GM19463 (cell line): ENCODE measurements around the gene KRTAP3-1.
"Not testable (repeated sequence)": the region's sequence is repeated elsewhere in the genome, so short reads cannot be mapped to it uniquely, and the experiment has no call there.

Source experiments
- ATAC-seq: cut with Tn5 transposase; IDR thresholded peaks from one replicate; pipeline ENCODE4 v1.9.1; 2021; ENCODE audit warnings: mild to moderate bottlenecking, moderate library complexity; ENCODE audit not compliant: unreplicated experiment

KRTAP3-1 gene

GRCh38 chr17:41008811-41009210 is at the start of gene KRTAP3-1:
Gene KRTAP3-1 (minus strand): TSS chr17:41009128. CDS start chr17:41009074, 54 bp downstream.
- no peak for ATAC-seq

- ATAC-seq = no peak
Observed at GRCh38 chr17:41057547-41057946, 48.6 kb upstream of the KRTAP3-1 start.

GRCh38 chr17:41055130-41055529 is 46.2 kb upstream of the KRTAP3-1 start, which contains the start of gene KRTAP2-2:
Gene KRTAP2-2 (minus strand): TSS chr17:41055230. CDS start chr17:41055211, 19 bp downstream.
- not testable (repeated sequence) for ATAC-seq

- not testable (repeated sequence) for ATAC-seq
Observed at GRCh38 chr17:41054556-41054955, 45.6 kb upstream of the KRTAP3-1 start.

- no peak for ATAC-seq
Observed at GRCh38 chr17:41054025-41054424, 45.1 kb upstream of the KRTAP3-1 start.

- ATAC-seq = no peak
Observed at GRCh38 chr17:41052566-41052965, 43.6 kb upstream of the KRTAP3-1 start.

- no peak for ATAC-seq
Observed at GRCh38 chr17:41049110-41049509, 40.2 kb upstream of the KRTAP3-1 start.

- no peak for ATAC-seq
Observed at GRCh38 chr17:41048441-41048840, 39.5 kb upstream of the KRTAP3-1 start.

- not testable (repeated sequence) for ATAC-seq
Observed at GRCh38 chr17:41046735-41047465, 38.0 kb upstream of the KRTAP3-1 start, which contains the start of gene KRTAP2-1. Gene KRTAP2-1 (minus strand): TSS chr17:41047316. CDS start chr17:41047267, 49 bp downstream.

- ATAC-seq = no peak
Observed at GRCh38 chr17:41042953-41043352, 34.0 kb upstream of the KRTAP3-1 start.

- ATAC-seq = not testable (repeated sequence)
Observed at GRCh38 chr17:41040783-41041571, 32.0 kb upstream of the KRTAP3-1 start, which contains the start of gene KRTAP1-1. Gene KRTAP1-1 (minus strand): TSS chr17:41041450. CDS start chr17:41041397, 53 bp downstream.

GRCh38 chr17:41037853-41038350 is 29.0 kb upstream of the KRTAP3-1 start:
- no peak for ATAC-seq

GRCh38 chr17:41034346-41034935 is 25.5 kb upstream of the KRTAP3-1 start, which contains the start of gene KRTAP1-3:
Gene KRTAP1-3 (minus strand): TSS chr17:41034874. CDS start chr17:41034821, 53 bp downstream.
- not testable (repeated sequence) for ATAC-seq

GRCh38 chr17:41029633-41030245 is 20.8 kb upstream of the KRTAP3-1 start, which contains the start of gene KRTAP1-4:
Gene KRTAP1-4 (minus strand): TSS chr17:41030195. CDS start chr17:41030078, 117 bp downstream.
- ATAC-seq = no peak

GRCh38 chr17:41026715-41027471 is 18.0 kb upstream of the KRTAP3-1 start, which contains the start of gene KRTAP1-5:
Gene KRTAP1-5 (minus strand): TSS chr17:41027208. CDS start chr17:41027155, 53 bp downstream.
- no peak for ATAC-seq

- ATAC-seq = no peak
Observed at GRCh38 chr17:41024697-41025096, 15.8 kb upstream of the KRTAP3-1 start.

- ATAC-seq = no peak
Observed at GRCh38 chr17:41020336-41020735, 11.4 kb upstream of the KRTAP3-1 start.

GRCh38 chr17:41019415-41019814 is 10.5 kb upstream of the KRTAP3-1 start:
- ATAC-seq = no peak

GRCh38 chr17:41018541-41018940 is 9.6 kb upstream of the KRTAP3-1 start:
- no peak for ATAC-seq
